HG03025 (cell line): Measurements from ENCODE around the gene ERICH6B.

Experiments
- ATAC-seq: cut with Tn5 transposase; IDR thresholded peaks from one replicate; pipeline ENCODE4 v1.9.1; 2021; ENCODE audit warnings: mild to moderate bottlenecking, moderate library complexity; ENCODE audit not compliant: unreplicated experiment, low FRiP score

ERICH6B gene

DNA sequence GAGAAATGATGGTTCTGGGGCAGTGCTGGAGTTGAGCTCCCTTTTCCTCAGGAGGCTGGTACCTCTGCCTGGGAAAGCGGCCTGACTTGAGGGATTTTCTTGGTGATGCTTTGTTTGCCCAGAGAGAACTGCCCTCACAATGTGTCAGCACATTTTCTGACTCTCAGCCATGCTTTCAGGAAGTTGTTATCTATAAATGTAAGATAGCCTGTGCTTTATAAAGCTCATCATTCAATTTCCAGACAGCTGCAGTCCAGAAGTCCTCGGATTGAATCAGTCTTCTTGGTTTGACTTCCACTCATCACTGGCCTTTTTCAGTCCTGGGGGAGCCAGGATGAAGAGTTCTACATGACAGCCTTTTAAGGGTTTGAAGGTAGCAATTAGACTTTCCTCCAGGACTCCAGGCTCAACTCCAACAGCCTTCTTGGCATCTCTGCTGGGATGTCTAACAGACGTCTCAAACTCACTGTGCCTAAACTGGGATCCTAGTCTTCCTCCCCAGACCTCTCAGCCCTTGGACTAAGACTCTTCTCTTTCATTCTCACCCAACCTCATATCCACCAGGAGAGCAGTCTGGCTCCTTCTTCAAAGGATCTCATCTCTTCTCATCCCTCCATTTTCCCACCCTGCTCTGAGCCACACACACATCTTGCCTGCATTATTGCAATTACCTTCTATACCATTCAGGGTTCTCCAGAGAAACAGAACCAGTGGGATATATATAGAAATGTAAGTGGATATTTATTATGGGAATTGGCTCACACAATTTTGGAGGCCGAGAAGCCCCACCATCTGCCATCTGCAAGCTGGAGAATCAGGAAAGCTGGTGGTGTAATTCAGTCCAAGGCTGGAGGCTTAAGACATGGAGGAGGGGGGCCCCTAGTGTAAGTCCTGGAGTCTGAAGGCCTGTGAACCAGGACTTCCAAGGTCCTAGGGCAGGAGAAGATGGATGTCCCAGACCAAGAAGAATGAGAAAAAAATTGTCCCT, 13.1 kb downstream of the ERICH6B start:
- ATAC-seq, result no peak

GRCh38 chr13:45601680-45602079, 13.9 kb downstream of the ERICH6B start:
- no peak for ATAC-seq

DNA sequence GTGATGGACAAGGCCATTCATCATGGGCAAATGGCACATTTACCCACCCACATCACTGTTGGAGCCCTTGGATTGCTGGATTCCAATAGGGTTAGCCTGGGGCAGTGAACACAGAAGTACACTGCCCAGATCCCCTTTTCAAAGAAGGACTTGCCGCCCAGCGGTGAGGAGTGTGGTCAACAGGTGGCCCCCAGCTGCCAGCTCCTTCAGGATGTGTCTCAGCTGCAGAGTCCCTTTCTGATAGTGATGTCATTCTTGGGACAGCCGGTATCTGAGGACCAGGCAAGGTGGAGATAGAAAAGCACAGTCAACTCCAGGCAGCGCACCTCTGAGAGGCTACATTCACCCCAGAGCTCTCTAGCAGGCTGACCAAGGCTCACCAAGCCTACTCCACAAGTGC, 16.9 kb downstream of the ERICH6B start:
- no peak for ATAC-seq

- ATAC-seq, result no peak
These were observed 18.6 kb downstream of the ERICH6B start for GRCh38 chr13:45596800-45597475.

- no peak for ATAC-seq
These were observed 19.6 kb downstream of the ERICH6B start for GRCh38 chr13:45595965-45596364.

- no peak for ATAC-seq
These were observed 20.8 kb downstream of the ERICH6B start for GRCh38 chr13:45594764-45595163.

- ATAC-seq, result no peak
These were observed 21.3 kb downstream of the ERICH6B start for GRCh38 chr13:45594227-45594626.

- no peak for ATAC-seq
These were observed 22.8 kb downstream of the ERICH6B start for GRCh38 chr13:45592758-45593157.

DNA sequence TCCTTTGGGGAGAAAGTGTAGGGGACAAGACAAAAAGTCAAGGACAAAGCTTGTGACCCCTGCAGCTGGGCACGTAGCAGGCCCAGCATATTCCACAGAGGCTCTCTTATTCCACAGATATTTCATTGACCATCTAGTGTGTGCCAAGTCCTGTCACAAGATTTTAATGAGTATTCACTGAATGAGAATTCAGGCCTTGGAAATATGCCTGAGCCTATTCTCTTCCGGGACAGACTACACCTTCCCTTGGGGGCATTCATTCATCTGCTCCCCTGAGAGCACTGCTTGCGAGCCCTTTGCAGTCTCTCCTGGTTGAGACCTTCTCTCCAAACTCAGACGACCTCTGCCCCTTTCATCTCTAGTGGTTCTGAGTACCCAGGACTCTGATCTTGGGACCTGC, 25.5 kb downstream of the ERICH6B start:
- no peak for ATAC-seq

DNA sequence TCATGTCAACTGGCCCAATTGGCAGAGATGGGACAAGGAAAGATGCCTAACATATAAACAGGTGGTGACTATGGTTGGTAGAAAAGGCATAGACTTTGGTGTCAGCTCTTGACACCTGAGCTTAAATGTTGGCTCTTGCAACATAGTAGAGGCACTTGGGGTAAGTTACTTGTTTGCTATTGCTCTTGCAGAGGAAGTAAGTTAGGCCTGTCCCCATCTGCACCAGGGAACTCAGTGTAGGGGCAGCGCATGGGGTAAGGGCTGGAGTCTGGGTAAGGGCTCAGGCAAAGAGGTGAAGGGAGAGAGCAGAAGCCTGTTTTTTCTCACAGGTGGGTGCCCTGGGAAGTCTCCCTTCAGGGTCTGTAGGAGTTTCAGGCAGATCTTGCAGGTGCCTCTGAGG, 27.6 kb downstream of the ERICH6B start:
- ATAC-seq, result no peak

- no peak for ATAC-seq
These were observed 30.7 kb downstream of the ERICH6B start for GRCh38 chr13:45584816-45585215.

DNA sequence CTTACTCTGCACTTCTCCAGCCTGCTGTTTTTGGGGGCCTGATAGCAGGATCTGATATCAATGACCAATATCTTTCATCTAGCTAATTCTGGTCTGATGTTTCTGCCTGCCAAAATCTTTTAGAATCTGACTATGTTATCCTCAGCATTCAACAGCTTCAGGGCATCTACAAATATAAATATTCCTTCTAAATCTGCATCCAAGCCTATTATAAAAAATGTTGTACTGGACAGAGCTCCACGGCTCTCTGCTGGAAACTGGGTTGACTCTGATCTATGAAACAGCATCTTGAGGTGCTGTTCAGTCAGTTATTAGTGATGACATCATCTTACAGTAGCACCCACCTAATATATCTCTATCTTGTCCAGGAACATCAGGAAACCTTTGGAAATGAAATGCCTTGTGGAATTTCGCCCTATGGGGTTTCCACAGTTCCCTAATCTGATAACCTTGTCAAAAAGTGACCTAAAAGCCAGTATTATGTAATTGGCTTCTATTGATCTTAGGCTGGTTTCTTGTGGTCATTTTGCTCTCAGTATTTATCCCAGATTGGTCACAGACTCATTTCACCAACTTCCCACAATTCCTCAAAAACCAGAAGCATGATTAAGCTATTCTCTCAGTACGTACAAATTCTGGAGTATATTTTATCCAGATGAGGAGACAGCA, 33.0 kb downstream of the ERICH6B start:
- ATAC-seq, result no peak

- ATAC-seq, result no peak
These were observed 39.1 kb downstream of the ERICH6B start for GRCh38 chr13:45576466-45576865.

GRCh38 chr13:45575830-45576180, 39.7 kb downstream of the ERICH6B start:
- ATAC-seq, result no peak

- no peak for ATAC-seq
These were observed 40.3 kb downstream of the ERICH6B start for GRCh38 chr13:45575146-45575829.

GRCh38 chr13:45565331-45565730, 50.2 kb downstream of the ERICH6B start:
- ATAC-seq, result no peak

GRCh38 chr13:45564133-45564776, 51.3 kb downstream of the ERICH6B start:
- no peak for ATAC-seq

DNA sequence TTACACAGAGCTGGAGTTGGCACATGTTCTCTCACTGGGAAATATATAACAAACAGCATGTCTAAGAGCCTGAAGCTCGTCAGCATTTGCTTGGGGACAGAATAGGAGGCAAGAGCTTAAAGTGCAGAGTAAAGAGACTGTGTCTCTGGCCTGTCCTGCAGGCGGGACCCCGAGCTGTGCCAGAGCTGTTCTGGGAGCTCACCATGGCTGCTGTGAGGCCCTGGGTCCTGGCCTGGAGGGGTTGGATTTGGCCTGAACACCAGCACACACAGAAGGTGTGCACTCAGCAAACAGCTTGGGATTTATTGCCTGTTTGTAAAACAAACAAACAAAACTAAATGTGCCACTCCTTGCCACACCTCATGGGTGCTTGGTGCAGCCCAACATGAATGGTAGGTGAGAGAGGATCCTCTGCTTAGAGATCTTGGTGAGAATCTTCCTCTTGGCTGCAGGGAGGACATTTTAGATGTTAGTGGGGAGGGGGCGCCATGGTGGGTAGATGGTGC, 60.9 kb downstream of the ERICH6B start:
- no peak for ATAC-seq

DNA sequence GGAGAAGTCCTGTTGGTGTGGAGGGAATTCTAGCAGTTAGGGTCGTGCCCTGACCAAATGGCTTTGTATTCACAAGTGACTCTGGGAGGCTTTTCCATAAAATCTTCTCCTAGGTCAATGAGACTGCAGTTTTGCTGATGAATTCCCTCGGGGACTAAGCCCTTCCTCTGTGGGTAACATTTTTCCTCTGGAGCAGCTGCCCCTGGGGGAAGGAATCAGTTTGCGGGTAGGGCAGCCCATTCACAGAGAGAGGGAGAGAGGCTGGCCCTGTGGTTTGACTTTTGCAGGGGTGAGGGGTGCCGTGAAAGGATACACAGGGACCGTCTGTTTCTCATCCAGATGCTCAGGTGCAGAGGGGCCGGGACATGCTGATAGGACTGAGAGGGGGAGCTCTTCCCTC, 67.3 kb downstream of the ERICH6B start:
- ATAC-seq, result no peak

DNA sequence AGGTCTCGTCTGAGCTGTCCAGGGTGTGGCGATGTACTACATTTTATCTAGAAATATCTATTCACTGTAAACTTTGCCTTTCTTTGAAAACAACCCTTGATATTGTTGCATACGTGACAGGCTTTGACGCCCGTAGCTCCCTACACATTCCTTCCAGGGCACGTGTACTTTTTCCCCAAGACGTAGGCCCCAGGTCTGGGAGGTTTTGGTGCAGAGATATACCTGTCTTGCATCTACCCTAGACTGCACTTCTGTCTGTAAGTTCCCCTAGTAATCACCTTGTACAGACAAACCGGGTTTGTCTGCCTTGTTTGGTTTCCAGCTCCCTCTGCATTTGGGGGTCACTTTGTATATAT, 69.2 kb downstream of the ERICH6B start:
- no peak for ATAC-seq
